ENCODE data around the gene OR2J2.
"Not testable (repeated sequence)": the region's sequence is repeated elsewhere in the genome, so short reads cannot be mapped to it uniquely, and the experiment has no call there.

The OR2J2 gene

GRCh38 chr6:29170607-29171006 lies at the start of gene OR2J2:
Gene OR2J2, plus strand, starts transcription at chr6:29170907. Its CDS starts 2,729 bp downstream, at chr6:29173636.
- not testable (repeated sequence) for DNase-seq

- no peak for DNase-seq
These were observed 41.2 kb upstream of the OR2J2 start for GRCh38 chr6:29129326-29130012.

- DNase-seq = no peak
These were observed 40.1 kb upstream of the OR2J2 start for GRCh38 chr6:29130644-29131043.

GRCh38 chr6:29131691-29132090 lies 39.0 kb upstream of the OR2J2 start:
- no peak for DNase-seq

GRCh38 chr6:29137724-29138123 lies 33.0 kb upstream of the OR2J2 start:
- DNase-seq = no peak

- DNase-seq = no peak
These were observed 29.1 kb upstream of the OR2J2 start for GRCh38 chr6:29141606-29142005.

GRCh38 chr6:29142309-29142708 lies 28.4 kb upstream of the OR2J2 start:
- DNase-seq = no peak

- no peak for DNase-seq
These were observed 24.5 kb upstream of the OR2J2 start for GRCh38 chr6:29146179-29146578.

- no peak for DNase-seq
These were observed 23.6 kb upstream of the OR2J2 start for GRCh38 chr6:29147074-29147473.

- not testable (repeated sequence) for DNase-seq
These were observed 21.3 kb upstream of the OR2J2 start for GRCh38 chr6:29149444-29149843.

GRCh38 chr6:29153083-29153482 lies 17.6 kb upstream of the OR2J2 start:
- no peak for DNase-seq

- DNase-seq = not testable (repeated sequence)
These were observed 15.5 kb upstream of the OR2J2 start for GRCh38 chr6:29155182-29155581.

GRCh38 chr6:29159922-29160321 lies 10.8 kb upstream of the OR2J2 start:
- DNase-seq = not testable (repeated sequence)

- not testable (repeated sequence) for DNase-seq
These were observed 5.1 kb upstream of the OR2J2 start for GRCh38 chr6:29165571-29165970.

GRCh38 chr6:29171736-29172135 lies 1.0 kb downstream of the OR2J2 start:
- DNase-seq = no peak

- no peak for DNase-seq
These were observed 12.9 kb downstream of the OR2J2 start for GRCh38 chr6:29183594-29183993.

- DNase-seq = not testable (repeated sequence)
These were observed 18.0 kb downstream of the OR2J2 start for GRCh38 chr6:29188659-29189058.

GRCh38 chr6:29200767-29201662 lies 30.3 kb downstream of the OR2J2 start:
- no peak for DNase-seq

GRCh38 chr6:29201966-29202365 lies 31.3 kb downstream of the OR2J2 start:
- DNase-seq = no peak

GRCh38 chr6:29211488-29211887 lies 40.8 kb downstream of the OR2J2 start:
- no peak for DNase-seq

GRCh38 chr6:29216528-29216927 lies 45.8 kb downstream of the OR2J2 start:
- no peak for DNase-seq

- not testable (repeated sequence) for DNase-seq
These were observed 46.5 kb downstream of the OR2J2 start for GRCh38 chr6:29217242-29217641.

- DNase-seq = not testable (repeated sequence)
These were observed 47.3 kb downstream of the OR2J2 start for GRCh38 chr6:29218056-29218455.
